Spleen (tissue), 7 donors: ENCODE results near the gene EVPL.

Source experiments
- POLR2A ChIP-seq, 3 donors: fragments of 450-650 bp; IDR thresholded peaks; one replicate each; pipeline ENCODE4 v1.5.1; 2017; ENCODE audit warnings: antibody characterized with exemption in 3 of 3, mild to moderate bottlenecking in 1 of 3
- TF ChIP-seq, protein P1 (sequence below), 11 experiments: fragments of 200-600 bp in 7 of 11; fragments of 450-650 bp in 4 of 11; sonication (generic) in 4 of 11; IDR thresholded peaks in 8 of 11; conservative IDR thresholded peaks in 3 of 11; 1 replicate in 7 of 11; 2 replicates in 4 of 11; pipeline versions ENCODE4 v1.4.0 to v1.8.0; 2016 to 2021; ENCODE audit warnings: antibody characterized with exemption in 11 of 11, inconsistent platforms in 4 of 11, mild to moderate bottlenecking in 1 of 11
- donor health status: DM: no; HTN: no; CAD: no; lungs with moderate emphysema.
- donor health status: DM: no; HTN: no; CAD: no.
- donor health status: DM: no; HTN: no; CAD: no.

DNA sequence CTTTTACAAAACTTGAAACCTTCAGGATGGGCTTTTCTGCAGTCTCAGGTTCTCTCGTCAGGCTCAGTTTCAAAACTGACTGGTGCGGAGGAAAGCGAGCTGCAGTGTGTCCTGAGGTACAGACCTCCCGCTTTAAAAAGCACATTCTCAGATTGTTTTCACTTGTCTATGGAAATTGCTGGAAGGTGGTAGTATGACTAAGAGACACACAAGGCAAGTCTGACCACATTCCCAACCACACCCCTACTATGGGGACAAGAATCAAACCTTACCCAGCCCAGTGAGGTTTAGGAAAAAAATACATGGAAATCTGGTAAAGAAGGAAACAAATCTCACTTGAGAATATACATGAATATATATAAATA, 27.0 kb upstream of the EVPL start:
- TF ChIP-seq, protein P1, sequence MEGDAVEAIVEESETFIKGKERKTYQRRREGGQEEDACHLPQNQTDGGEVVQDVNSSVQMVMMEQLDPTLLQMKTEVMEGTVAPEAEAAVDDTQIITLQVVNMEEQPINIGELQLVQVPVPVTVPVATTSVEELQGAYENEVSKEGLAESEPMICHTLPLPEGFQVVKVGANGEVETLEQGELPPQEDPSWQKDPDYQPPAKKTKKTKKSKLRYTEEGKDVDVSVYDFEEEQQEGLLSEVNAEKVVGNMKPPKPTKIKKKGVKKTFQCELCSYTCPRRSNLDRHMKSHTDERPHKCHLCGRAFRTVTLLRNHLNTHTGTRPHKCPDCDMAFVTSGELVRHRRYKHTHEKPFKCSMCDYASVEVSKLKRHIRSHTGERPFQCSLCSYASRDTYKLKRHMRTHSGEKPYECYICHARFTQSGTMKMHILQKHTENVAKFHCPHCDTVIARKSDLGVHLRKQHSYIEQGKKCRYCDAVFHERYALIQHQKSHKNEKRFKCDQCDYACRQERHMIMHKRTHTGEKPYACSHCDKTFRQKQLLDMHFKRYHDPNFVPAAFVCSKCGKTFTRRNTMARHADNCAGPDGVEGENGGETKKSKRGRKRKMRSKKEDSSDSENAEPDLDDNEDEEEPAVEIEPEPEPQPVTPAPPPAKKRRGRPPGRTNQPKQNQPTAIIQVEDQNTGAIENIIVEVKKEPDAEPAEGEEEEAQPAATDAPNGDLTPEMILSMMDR (IDR thresholded peaks at IDR 0.05 in 8 of 11, conservative IDR thresholded peaks at IDR 0.05 in 3 of 11), result no peak
- no peak for TF ChIP-seq POLR2A (IDR thresholded peaks at IDR 0.05)
